GM19455 (cell line): ENCODE measurements around the gene TWNK.

Experiments
- ATAC-seq: cut with Tn5 transposase; IDR thresholded peaks from one replicate; pipeline ENCODE4 v1.9.1; 2021; ENCODE audit not compliant: unreplicated experiment

Gene TWNK

GRCh38 chr10:100986952-100987684 is at the start of gene TWNK, which contains the start of gene MRPL43:
Gene TWNK, plus strand, starts transcription at chr10:100987543. Its CDS starts 668 bp downstream, at chr10:100988211.
Gene MRPL43, minus strand, starts transcription at chr10:100987497. Its CDS starts 54 bp downstream, at chr10:100987443.
- ATAC-seq: peak; percentile 75

DNA sequence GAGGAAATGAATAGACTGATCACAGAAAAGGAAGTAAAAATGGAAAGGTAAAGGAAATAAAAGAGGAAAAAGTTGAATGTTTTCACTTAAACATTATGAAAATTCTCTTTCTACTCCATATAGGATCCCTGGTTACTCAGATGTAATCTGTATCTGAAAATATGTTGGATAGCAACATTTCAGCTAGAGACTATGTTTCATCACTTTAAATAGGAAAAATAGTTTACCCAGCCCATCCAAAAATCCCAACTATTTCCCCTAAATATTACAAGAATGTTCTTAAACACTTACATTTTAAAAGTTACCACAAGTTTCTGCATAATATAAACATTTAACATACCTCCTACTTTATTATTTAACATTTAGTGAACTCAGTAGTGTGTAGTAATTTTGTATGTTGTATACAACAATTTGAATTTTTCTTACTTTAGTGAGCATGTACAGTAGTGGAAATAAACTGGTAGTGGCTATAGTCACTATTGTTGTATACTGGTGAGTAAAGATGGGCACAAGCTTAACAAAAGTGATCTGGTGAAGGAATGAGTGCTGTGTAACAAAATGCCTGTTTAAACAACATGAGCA is 47.5 kb upstream of the TWNK start:
- ATAC-seq: no peak

- no peak for ATAC-seq
These were observed 45.1 kb upstream of the TWNK start for GRCh38 chr10:100942229-100942628.

DNA sequence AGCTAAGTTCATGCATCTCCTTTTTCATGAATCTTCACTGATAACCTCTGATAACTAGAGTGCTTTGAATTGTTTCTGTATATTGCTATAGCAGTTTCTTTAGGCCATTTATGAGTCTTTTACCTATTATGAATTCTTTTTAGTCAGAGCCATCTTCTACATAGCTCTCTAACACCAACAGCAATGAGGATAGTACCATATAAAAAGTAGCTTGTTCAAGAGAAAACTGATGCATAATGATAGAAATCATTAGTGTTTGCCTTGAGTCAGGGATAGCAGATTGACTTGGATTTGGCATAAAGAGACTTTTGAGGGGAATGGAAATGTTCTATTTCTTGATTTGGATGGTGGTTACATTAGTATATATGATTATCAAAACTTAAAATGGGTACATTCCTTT is 43.8 kb upstream of the TWNK start:
- no peak for ATAC-seq

DNA sequence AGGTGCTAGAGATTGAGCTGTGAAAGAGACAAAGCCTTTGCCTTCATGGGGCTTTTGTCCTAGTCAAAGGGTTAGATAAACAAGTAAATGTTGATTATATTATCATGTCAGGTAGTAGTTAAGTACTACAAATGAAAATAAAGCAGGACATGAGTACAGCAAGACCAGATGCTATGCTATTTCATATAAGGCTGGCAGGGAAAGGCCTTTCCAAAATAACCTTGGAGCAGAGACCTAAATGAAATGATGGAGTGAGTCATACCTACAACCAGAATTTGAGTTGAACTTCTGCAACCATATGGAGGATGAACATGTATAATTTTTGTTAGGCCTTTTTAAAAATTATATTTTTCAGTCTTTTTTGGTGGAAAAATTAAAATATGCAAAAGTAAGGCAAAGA is 41.6 kb upstream of the TWNK start:
- no peak for ATAC-seq

DNA sequence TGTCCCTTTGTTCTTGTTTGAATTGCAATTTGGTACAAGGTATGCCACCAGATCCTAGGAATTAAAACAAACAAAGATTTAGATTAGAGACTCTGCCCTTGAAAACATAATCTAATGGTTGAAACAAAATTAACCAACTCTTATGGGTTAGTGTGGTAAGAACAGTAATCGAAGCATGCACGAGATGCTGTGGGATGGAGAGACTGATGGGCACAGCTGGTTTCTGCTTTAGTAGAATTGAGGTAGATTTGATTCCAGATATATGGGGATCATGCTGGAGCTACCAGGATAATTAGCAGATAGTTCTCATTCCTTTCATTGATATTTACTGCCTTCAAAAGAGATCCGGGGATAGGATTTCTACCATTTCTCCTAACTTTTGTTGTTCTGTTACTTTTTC is 38.4 kb upstream of the TWNK start:
- ATAC-seq: no peak

DNA sequence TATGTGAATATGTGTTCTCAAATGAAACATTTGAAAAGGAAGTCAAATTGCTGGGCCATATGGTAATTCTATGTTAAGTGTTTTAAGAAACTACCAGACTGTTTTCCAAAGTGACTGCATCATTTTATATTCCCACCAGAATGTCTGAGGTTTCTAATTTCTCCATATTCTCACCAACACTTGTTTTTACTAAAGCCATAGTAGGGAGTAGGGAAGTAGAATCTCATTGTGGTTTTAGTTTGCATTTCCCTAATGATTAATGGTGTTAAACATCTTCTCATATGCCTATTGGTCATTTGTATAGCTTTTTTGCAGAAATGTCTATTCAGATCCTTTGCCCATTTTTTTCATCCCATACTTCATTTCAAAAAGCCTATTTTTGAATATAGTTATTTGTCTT is 27.1 kb upstream of the TWNK start:
- no peak for ATAC-seq

DNA sequence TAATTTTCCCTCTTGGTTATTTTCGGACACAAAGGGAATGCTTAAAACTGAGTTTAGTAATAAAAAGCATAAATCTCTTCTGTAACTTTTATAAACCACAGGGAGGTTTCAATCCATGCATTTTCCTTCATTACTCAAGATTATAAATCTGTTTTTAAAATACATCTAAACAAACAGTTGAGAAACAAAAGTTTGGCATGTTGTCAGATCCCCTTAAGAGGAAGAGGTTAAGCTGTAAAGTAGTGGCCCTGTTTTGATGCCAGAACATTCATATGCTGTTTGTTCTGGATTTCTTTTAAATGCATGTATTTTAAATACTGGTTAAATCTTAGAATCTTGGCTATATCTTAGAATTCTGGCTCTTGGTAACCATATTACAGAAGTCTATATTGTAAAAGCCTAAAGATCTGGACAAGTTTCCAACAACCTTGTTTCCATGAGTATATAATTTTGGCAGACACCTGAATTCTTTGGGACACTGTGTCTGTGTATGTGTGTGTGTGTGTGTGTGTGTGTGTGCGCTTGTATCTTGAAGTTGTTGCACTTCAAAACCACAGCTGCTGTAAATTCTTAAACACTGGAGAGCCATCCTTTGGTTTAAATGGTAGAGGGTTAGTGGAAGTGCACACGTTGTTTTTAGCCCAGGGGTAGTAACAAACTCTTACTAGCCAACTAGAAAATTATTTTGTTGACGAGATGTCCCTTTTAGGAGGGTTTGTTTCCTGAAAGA is 24.8 kb upstream of the TWNK start:
- ATAC-seq: no peak

GRCh38 chr10:100963826-100964225 is 23.5 kb upstream of the TWNK start:
- ATAC-seq: no peak

DNA sequence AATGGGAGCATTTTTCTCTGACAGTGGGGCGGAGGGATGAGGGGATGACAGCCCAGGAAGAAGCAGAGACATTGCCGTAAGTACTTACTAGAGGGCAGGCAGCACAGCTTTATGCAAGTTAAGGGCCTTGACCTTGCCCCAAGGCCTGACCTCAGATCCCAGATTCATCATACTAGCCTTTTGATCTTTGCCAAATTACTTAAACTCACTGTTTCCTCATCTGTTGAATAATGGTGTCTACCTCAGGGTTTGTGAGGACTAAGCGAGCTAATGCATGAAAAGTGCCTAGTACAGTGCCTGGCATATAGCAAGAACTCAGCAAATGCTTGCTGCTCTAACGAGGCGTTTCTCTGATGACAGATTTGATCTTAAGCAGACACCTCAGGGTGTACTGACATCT is 21.5 kb upstream of the TWNK start:
- no peak for ATAC-seq

DNA sequence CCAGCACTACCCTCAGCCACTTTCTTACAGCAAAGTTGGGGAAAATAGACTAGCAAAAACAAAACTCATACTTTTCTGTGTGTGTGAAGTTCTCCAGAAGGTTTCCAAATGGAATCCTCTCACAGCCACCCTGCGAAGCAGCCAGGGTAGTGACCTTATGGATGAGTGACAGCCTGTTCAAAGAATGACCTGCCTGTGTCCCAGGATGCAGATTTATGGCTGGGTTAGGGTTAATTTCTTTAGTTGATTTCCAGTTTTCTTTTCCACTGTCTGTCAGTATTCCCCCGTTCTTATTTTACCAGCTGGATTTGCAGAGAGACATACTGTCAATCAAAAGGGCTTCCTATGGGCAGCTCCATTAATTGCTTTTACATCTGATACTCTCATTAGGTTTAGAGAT is 20.5 kb upstream of the TWNK start:
- ATAC-seq: no peak

GRCh38 chr10:100967332-100967731 is 20.0 kb upstream of the TWNK start:
- ATAC-seq: no peak

DNA sequence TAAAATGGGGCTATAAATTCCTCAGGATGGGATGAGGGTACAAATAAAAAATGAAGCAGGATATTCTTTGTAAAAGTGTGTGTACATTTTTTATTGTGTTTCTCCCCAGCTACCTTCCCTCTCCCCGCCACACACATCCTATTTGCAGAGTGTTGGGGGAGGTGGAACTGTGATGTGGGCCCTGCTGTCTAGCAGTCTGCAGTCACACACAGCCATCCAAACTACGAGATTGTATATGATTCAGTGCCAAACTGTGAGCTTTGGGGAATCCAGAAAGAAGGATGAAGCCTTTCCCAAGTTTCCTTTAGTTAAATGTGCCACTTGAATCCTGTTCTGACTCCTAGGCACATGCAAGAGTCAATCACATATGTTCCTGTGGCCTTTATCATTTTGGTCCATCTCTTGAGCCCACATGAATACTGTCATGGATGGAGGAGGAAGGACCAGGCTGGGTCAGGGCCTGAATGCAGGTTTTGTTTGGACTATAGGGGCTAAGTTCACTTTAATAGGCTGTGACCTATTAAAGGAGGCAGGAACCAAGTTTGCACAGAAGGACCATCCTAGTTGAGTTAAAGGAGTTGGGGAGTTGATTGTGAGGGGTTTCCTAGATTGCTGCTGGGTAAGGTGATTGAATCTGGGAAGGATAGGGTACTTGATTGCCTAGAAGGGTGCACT is 19.1 kb upstream of the TWNK start:
- ATAC-seq: no peak

GRCh38 chr10:100968863-100969186 is 18.5 kb upstream of the TWNK start:
- ATAC-seq: no peak

DNA sequence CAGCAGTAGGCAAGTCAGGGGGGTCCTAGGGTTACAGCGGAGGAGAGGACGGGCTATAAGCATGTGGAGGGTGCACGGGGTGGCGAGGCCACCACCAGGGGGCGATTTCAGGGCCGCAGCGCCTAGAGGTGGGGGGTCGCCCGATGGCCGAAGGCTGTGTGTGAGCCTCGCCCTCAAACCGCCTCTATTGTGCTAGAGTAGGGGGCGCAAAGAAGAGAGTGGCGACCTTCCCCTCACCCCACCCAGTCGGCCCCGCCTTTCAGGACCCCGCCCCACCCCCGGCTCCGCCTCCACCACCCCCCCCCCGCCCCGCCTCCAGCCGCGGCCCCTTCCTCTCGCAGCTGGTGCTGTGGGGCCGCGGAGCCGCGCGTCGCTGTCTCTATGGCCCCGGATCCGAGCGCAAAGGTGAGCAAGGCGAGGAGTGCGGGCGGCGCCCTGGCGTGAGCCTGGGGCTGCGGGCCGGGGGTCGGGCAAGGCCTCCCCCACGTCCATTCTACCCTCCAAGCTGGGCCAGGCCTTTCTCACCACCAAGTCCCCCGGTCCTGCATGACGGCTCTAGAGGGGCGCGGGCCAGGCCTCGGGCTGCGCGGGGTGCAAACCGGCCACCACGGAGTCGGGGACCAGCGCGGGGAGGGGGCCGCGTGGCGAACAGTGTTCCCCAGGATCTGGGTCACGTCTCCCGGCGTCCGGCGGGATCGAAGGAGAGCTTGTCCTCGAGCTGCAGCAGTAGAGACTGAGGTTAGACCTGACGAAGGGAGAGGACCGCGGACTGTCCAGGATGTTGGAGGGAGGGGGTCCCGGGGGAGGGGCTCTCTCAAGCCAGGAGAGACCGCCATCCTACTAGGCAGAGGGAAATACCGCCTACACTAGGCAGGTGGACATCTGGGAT is 17.9 kb upstream of the TWNK start, which contains the start of gene SEMA4G:
Gene SEMA4G (plus strand): TSS at position 318 of the 889 bp plus-strand sequence. CDS start 3,409 bp downstream, outside the sequence.
- ATAC-seq: no peak

DNA sequence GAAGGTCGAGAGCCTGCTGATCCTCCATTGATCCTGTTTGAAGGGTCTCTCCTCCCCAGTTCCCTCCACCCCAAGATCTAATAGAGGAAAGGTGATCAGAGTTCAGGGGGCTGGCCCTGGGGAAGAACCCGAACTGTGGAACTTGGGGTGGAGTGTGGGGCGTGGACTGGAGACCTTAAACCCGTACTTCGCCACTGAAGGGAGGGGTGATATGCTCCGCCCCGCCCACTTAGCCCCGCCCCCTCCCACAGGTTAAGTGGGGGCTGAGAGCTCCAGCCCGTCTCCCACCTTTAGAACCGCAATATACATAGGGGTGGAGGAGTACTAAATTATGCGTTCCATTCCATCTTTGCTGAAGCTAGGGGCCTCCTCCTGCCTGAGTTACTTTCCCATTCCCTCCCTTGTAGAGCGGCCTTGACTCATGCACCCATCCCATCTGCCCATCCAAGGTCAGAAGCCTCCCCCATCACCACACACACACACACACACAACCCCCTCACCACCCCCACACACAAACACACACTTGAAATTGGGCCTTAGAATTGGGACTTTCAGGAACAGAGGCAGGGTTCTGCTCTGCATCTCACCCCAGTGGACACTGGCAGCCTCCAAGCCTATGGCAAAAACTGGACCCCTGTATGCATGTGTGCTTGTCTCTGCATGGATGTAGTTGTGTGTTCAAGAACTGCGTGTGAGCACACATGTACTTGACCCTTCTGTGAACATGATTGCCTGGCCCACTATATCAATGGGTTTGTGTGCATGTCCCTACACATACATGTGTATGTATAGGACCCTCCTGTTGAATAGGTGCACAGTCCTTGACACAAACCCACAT is 17.0 kb upstream of the TWNK start:
- ATAC-seq: no peak

DNA sequence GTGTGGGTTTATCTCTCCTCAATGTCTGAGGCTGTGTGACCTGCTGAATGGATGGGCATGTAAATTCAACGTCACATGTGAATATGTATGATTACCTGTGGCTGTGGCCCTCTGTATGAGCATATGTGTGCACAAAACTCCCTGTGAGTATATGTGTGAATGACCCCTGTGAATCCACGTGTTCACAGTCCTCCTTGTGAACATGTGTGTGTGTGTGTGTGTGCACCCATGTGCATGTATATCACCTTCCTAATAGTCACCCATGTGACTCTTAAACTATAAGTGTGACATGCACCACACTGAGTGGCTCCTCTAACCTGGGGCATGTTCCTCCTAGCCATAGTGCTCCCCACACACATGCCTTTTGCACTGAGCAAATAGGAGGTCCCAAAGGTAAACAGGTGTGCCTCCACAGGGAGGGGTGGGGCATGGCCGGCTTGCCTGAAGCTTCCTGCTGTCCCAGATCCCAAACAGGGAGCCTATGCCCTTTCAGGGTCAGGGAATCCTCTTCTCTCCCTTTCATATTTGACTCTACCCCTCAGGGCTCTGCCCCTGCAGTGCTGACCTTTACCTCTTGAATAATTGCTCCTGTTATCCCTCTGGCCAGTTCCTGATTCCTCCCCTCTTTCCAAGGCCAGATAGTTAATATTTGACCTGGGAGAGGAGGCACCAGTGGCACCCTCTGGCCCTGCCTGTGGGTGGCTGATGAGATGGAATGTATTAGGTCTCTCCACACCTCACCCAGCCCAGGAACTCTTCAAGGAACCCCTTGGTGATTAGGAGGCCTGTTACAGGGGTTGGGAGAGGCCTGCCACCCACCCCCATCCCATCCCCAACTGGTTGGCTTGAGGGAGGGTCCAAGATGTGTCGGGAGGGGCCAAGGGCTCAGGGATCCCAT is 16.2 kb upstream of the TWNK start:
- ATAC-seq: no peak

DNA sequence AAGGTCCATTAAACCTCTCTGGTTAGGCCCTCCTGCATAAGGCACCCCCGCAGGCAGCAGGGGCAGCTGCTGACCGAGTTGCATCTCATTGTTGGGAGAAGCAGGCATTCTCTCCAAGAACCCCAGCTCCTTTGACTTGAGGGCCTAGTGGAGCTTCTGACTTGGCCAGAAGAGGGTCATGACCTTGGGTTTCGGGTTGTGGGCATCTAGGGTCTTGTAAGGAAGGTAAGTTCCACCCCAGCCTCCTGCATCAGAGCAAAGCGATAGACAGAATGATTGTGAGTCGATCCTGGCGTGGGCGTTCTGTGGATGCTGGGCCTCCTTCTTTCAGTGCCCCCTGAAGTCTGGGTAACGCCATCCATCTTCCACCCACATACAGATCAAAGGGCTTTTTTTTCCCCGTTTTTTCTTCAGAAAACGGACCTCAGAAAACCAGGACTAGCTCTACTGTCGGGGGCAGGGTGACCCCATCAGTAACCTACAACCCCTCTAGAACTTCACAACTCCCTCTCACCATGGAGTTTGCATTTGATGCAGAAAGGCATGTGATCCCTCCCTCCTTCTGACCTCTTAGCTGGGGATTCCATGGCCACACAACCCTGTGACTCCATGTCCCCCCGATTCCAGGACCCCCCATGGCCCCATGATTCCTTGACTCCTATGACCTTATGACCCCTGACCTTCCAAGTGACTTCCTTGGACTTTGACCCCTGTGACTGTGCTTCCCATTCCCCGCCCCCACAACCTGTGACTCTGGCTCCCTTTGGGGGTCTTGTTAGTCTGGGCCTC is 15.0 kb upstream of the TWNK start:
- ATAC-seq: no peak
